Parathyroid adenoma (tissue), 2 donors: ENCODE data around the gene TYW3.
"Not testable (repeated sequence)": the region's sequence is repeated elsewhere in the genome, so short reads cannot be mapped to it uniquely, and the experiment has no call there.

Experiments used
- H2AFZ ChIP-seq: fragments of 300-600 bp; sonication (generic); one replicate; pipeline ENCODE4 v1.7.0; 2017; ENCODE audit warnings: antibody characterized with exemption, mild to moderate bottlenecking
- H3K27ac ChIP-seq: fragments of 300-600 bp; sonication (generic); one replicate; pipeline ENCODE4 v1.7.0; 2017
- H3K27me3 ChIP-seq: fragments of 300-600 bp; sonication (generic); one replicate; pipeline ENCODE4 v1.7.0; 2017; ENCODE audit warnings: low read length; ENCODE audit not compliant: control insufficient read depth, insufficient read depth
- H3K36me3 ChIP-seq: fragments of 300-600 bp; sonication (generic); one replicate; pipeline ENCODE4 v1.7.0; 2017; ENCODE audit warnings: low read length; ENCODE audit not compliant: control insufficient read depth, insufficient read depth
- H3K4me1 ChIP-seq: fragments of 300-600 bp; sonication (generic); one replicate; pipeline ENCODE4 v1.7.0; 2017; ENCODE audit warnings: control low read depth
- H3K4me2 ChIP-seq: fragments of 300-600 bp; sonication (generic); one replicate; pipeline ENCODE4 v1.7.0; 2017; ENCODE audit warnings: low read length
- H3K4me3 ChIP-seq: fragments of 300-600 bp; sonication (generic); one replicate; pipeline ENCODE4 v1.7.0; 2017; ENCODE audit warnings: low read depth, low read length
- H3K79me2 ChIP-seq: fragments of 300-600 bp; sonication (generic); one replicate; pipeline ENCODE4 v1.7.0; 2017; ENCODE audit warnings: control low read depth
- H3K9ac ChIP-seq: fragments of 300-600 bp; sonication (generic); one replicate; pipeline ENCODE4 v1.7.0; 2017; ENCODE audit warnings: mild to moderate bottlenecking
- H3K9me3 ChIP-seq: fragments of 300-600 bp; sonication (generic); one replicate; pipeline ENCODE4 v1.7.0; 2017; ENCODE audit warnings: low read length; ENCODE audit not compliant: control insufficient read depth
- TF ChIP-seq, protein P1 (sequence below): fragments of 300-600 bp; sonication (generic); IDR thresholded peaks from one replicate; pipeline ENCODE4 v1.7.0; 2017; ENCODE audit warnings: antibody characterized with exemption, mild to moderate bottlenecking
- donor health status: primary hyperparathyroidism.

The TYW3 gene

GRCh38 chr1:74726063-74726462 lies 6.9 kb upstream of the TYW3 start:
- Histone ChIP-seq H2AFZ (no peak overlapping the region), H3K4me1 (no peaks in the 10 kb centered on the region), H3K4me3 (no peak overlapping the region), H3K27me3 (no peaks in the 10 kb centered on the region), H3K36me3 (no peaks in the 10 kb centered on the region), H3K4me2 (no peak overlapping the region), H3K9me3 (no peaks in the 10 kb centered on the region), H3K9ac (no peak overlapping the region), H3K27ac (no peak overlapping the region), H3K79me2 (no peaks in the 10 kb centered on the region)
- TF ChIP-seq, protein P1, sequence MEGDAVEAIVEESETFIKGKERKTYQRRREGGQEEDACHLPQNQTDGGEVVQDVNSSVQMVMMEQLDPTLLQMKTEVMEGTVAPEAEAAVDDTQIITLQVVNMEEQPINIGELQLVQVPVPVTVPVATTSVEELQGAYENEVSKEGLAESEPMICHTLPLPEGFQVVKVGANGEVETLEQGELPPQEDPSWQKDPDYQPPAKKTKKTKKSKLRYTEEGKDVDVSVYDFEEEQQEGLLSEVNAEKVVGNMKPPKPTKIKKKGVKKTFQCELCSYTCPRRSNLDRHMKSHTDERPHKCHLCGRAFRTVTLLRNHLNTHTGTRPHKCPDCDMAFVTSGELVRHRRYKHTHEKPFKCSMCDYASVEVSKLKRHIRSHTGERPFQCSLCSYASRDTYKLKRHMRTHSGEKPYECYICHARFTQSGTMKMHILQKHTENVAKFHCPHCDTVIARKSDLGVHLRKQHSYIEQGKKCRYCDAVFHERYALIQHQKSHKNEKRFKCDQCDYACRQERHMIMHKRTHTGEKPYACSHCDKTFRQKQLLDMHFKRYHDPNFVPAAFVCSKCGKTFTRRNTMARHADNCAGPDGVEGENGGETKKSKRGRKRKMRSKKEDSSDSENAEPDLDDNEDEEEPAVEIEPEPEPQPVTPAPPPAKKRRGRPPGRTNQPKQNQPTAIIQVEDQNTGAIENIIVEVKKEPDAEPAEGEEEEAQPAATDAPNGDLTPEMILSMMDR: no peak

GRCh38 chr1:74728736-74729135 lies 4.2 kb upstream of the TYW3 start:
- H3K79me2 ChIP-seq: no peaks in the 10 kb centered on the region
- H3K9me3 ChIP-seq: no peaks in the 10 kb centered on the region
- TF ChIP-seq, protein P1: no peak
- no peak overlapping the region for H2AFZ ChIP-seq
- H3K4me1 ChIP-seq: no peaks in the 10 kb centered on the region
- no peak overlapping the region for H3K27ac ChIP-seq
- no peak overlapping the region for H3K4me3 ChIP-seq
- H3K9ac ChIP-seq: no peak overlapping the region
- no peak overlapping the region for H3K4me2 ChIP-seq
- no peaks in the 10 kb centered on the region for H3K27me3 ChIP-seq
- no peaks in the 10 kb centered on the region for H3K36me3 ChIP-seq

DNA sequence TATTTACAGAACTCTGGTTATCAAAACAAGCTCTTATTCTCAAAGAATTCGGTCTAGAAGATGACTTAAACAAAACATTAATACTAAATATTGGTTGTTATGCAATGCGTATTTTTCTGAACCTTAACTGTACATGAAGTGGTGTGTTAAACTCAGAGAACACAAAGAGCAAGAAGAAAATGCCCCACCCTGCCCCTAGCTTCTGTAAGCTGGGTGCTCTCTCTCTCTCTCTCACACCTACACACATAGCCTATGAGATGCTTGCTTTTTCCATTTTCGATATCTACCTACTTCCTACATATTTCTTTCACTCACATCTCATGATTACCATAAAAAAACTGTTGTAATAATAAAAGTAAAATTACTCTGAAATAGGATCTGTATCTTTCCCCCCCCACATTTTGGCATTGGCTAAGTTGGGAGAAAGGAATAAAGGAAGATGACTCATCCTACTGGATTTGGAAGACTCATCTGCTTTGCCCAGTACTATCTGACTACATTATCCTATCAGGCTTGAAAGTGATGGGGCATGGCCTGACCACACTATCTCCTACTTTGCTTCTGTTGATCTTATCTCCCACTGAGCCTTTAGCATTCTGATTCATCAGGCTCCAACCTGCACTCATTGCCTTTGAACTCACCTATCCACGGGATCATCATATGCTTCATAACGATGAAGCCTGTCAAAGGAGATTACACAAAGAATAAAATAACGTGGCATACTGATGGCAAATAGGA lies 3.0 kb upstream of the TYW3 start:
- no peak overlapping the region for H3K4me3 ChIP-seq
- H3K4me1 ChIP-seq: no peaks in the 10 kb centered on the region

DNA sequence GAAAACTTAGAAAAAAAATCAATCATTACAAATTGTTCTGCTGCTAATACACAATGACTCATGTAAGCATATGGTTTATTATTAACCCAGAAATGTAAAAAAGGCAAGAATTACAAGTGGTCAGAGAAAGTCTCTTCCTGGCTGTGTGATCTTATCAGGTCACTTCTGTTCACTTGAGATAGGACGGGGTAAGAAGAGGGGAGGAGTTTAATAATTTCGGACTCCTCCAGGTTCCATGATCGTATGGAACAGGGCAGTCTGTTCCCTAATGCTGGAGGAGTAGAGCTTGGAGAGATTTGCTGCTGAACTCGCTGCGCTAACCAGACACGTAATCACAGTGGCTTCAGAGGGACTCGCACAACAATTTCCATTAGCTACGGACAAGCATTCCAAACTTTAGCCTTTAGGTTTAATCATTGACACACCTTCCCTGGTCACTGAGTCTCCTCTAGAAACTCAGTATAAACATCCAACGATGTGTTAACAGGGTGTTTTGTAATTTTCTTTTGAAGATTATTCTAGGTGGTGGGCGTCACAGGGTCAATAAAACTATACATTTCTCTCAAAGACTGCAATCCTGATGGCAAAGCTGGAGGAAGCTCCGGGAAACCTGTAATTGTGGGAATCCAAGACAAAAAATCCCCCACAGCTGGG lies 1.4 kb upstream of the TYW3 start:
- Histone ChIP-seq H3K79me2 (no peaks in the 10 kb centered on the region), H3K4me2 (peak overlapping the region; percentile 6), H3K27me3 (no peaks in the 10 kb centered on the region), H3K36me3 (no peaks in the 10 kb centered on the region), H3K4me3 (no peak overlapping the region), H3K9me3 (no peaks in the 10 kb centered on the region), H3K9ac (no peak overlapping the region), H3K4me1 (no peaks in the 10 kb centered on the region), H3K27ac (no peak overlapping the region), H2AFZ (no peak overlapping the region)
- TF ChIP-seq, protein P1: no peak

More for the DNA sequence above, 3.0 kb upstream of the TYW3 start:
- Histone ChIP-seq H3K9me3 (no peaks in the 10 kb centered on the region), H3K27me3 (no peaks in the 10 kb centered on the region), H2AFZ (no peak overlapping the region), H3K9ac (no peak overlapping the region), H3K79me2 (no peaks in the 10 kb centered on the region), H3K27ac (no peak overlapping the region), H3K36me3 (no peaks in the 10 kb centered on the region), H3K4me2 (no peak overlapping the region)
- TF ChIP-seq, protein P1: no peak

DNA sequence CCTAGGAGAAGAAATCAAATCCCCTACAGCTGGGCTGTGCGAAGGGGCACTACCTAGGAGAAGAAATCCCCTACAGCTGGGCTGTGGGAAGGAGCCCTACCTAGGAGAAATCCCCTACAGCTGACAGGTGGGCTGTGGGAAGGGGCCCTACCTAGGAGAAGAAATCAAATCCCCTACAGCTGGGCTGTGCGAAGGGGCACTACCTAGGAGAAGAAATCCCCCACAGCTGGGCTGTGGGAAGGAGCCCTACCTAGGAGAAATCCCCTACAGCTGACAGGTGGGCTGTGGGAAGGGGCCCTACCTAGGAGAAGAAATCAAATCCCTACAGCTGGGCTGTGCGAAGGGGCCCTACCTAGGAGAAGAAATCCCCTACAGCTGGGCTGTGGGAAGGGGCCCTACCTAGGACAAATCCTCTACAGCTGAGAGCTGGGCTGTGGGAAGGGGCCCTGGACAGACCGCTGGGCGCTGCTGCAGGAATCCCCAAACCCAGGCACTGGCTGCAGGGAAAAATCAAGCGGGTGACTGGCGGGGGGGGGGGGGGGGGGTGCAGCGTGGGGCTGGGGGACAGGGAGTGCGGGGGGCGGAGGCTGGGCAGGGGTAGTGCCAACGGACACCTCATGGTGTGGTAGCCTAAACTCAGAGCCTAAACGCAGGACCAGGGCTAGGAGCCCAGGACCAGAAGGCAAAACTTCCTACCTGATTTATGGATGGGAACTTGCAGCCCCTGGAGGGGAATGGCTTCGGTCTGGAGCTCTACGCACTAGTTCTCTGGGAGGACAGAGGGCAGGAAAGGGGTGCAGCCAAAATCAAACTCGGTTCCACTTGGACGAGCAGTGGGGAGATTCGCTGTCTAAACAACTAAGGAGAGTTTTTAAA lies 643 bp upstream of the TYW3 start:
- H3K36me3 ChIP-seq, H3K9me3 ChIP-seq, H3K27me3 ChIP-seq, H3K79me2 ChIP-seq, H3K4me1 ChIP-seq, H3K27ac ChIP-seq, H3K9ac ChIP-seq, H2AFZ ChIP-seq: not testable (repeated sequence)
- Histone ChIP-seq H3K4me3 (peak overlapping the region; percentile 85), H3K4me2 (peak overlapping the region; percentile 90)
